ENCODE data around the gene ACP4.

Gene ACP4

DNA sequence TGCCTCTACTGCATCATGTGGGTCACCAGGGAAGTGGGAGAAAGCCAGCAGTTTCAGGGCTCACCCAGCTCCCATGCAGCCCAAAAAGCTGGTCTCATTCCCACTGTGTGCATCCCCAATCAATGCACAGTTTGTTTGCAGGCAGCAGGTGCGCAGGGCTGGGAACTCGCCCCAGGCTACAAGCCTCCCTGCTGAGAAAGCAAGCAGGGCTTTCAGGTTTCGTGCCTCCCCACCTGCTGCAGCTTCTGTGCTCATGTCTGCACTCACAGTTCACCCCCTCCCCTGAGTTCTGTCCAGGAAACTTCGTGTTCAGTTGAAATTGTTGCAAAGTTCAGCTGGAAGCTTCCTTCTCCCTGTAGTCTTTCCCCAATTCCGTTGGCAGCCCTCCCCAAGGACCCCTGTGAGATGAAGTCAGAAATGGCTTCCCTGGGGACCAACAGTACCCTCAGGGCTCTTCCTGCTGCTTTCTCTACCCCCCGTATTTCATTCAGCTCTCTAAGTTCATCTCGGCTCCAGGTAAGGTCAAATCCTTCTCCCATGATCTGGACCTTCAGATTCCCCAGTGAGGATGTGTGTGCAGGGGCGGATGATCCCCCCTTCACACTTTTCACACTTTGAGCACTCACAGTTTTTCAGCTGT lies 54.2 kb downstream of the ACP4 start:
- DNase-seq (ENCODE audit: low read depth in 2 of 2), result no peak
